T1000 (cell line): ENCODE results near the gene KRTAP7-1.

Experiments used
- DNase-seq: peaks from one replicate; lab custom pipeline; 2025; ENCODE audit warnings: mixed read lengths; lab: John Stamatoyannopoulos, UW

Gene KRTAP7-1

GRCh38 chr21:30829659-30830058 is at the start of gene KRTAP7-1:
Gene KRTAP7-1 (minus strand): TSS chr21:30829759. CDS start chr21:30829698, 61 bp downstream.
- no peak for DNase-seq

GRCh38 chr21:30874526-30874925 is 45.0 kb upstream of the KRTAP7-1 start:
- DNase-seq = no peak

- DNase-seq = no peak
Measured at GRCh38 chr21:30847627-30848500, 18.3 kb upstream of the KRTAP7-1 start.

GRCh38 chr21:30842990-30843389 is 13.4 kb upstream of the KRTAP7-1 start:
- DNase-seq = no peak

- DNase-seq = no peak
Measured at GRCh38 chr21:30839304-30839703, 9.7 kb upstream of the KRTAP7-1 start.

GRCh38 chr21:30838536-30838935 is 9.0 kb upstream of the KRTAP7-1 start:
- DNase-seq = no peak

GRCh38 chr21:30831194-30831765 is 1.7 kb upstream of the KRTAP7-1 start:
- DNase-seq = no peak

GRCh38 chr21:30818837-30819610 is 10.5 kb downstream of the KRTAP7-1 start:
- DNase-seq = no peak

GRCh38 chr21:30813174-30813573 is 16.4 kb downstream of the KRTAP7-1 start, which contains the start of gene KRTAP8-1:
Gene KRTAP8-1 (minus strand): TSS chr21:30813274. CDS start chr21:30813220, 54 bp downstream.
- no peak for DNase-seq

- DNase-seq = no peak
Measured at GRCh38 chr21:30800605-30801004, 29.0 kb downstream of the KRTAP7-1 start.

GRCh38 chr21:30793581-30794314 is 35.8 kb downstream of the KRTAP7-1 start:
- no peak for DNase-seq

GRCh38 chr21:30779249-30779648 is 50.3 kb downstream of the KRTAP7-1 start:
- DNase-seq = no peak
